GM19023 (cell line): ENCODE measurements around the gene SCRN1.
"Not testable (repeated sequence)": the region's sequence is repeated elsewhere in the genome, so short reads cannot be mapped to it uniquely, and the experiment has no call there.

Experiments
- ATAC-seq: cut with Tn5 transposase; IDR thresholded peaks from one replicate; pipeline ENCODE4 v1.9.1; 2021; ENCODE audit warnings: mild to moderate bottlenecking, moderate library complexity; ENCODE audit not compliant: unreplicated experiment

Gene SCRN1

GRCh38 chr7:29970158-29970557 lies 19.4 kb downstream of the SCRN1 start:
- no peak for ATAC-seq

DNA sequence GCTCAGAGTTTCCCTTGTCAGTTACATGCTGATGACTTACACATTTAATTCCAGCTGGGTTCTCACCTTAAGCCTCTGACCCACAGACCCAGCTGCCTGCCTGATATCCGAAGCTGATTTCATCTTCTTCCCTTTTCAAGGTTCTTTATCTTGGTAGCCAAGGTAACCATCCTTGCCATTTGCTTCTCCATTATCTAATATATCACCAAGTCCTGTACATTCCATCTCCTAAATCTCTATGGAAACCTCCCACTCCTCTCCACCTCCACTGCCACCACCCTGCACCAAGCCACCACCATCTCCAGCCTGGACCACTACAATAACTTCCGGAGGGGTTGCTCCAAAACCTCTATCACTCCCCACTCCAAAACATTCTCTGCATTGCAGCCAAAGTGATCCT lies 19.9 kb downstream of the SCRN1 start:
- ATAC-seq = no peak

DNA sequence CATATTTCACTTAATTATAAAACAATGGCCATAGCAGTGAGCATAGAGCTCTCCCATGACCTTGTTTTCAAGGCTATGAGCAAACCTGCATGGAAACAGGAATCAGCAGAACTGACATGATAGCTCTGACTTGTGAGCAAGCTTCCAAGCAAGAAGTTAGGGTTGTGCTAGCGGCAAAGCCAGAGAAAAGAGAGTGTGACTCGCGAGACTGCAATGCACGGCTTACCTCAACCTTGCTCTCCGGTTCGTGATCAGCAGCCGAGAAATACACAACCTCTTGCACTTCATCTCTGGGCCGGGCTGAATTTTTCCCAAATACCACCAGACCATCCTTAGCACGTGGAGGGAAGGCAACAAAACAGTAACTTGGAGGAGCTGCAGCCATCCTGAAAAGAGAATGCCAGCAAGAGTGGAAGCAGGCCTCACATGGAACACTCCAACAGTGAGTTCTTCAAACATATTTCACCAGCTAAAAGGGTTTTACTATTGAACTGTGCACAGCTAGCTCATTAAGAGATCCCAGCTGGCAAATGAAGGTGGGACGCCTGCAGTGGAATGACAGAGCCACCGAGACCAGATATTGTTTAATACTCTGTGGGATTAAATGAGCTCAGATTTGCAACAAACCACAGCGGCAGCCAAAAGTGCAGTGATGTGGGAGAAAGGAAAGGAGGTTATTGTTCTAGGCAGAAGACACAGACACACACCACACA lies 20.8 kb downstream of the SCRN1 start:
- ATAC-seq = no peak

DNA sequence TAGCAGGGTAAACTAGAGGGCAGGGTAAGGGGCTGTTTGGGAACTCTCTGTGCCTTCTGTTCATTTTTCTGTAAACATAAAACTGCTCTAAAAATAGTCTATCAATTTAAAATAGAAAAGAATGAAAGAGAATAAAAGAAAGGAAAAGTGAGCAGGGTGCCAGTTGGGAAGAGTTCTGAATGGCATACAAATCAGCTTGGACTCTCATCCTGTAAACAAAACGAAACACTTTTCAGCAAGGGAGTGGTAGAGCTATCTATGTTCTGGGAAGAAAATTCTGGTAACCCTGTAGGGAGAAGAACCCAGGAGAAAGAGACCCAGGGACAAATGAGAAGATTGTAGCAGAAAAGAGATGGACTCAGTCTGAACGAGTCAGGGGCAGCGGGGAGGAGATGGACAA lies 24.6 kb downstream of the SCRN1 start:
- no peak for ATAC-seq

DNA sequence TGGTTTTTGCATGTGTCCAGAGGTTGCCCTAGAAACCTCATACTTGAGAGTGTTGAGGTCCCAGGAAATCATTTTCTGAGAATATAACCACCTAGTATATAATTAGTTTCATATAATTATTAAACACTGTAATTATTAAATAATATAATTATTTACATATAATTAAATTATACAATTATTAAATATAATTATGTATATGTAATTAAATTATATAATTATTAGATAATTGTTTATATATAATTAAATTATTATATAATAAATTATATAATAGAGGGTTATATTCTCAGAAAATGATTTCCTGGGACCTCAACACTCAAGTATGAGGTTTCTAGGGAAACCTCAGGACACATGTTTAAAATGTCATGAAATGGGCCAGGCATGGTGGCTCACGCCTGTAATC lies 27.6 kb downstream of the SCRN1 start:
- no peak for ATAC-seq

DNA sequence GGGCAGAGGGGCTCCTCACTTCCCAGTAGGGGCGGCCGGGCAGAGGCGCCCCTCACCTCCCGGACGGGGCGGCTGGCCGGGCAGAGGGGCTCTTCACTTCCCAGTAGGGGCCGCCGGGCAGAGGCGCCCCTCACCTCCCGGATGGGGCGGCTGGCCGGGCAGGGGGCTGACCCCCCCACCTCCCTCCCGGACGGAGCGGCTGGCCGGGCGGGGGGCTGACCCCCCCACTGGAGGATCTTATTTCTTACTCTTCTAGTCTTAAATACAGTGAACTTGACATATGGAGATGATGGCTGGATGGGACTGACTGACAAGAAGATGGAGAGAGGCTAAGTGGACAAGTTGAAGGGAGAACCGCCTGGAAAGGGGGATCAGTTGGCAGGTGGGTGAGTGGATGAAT lies 28.0 kb downstream of the SCRN1 start:
- ATAC-seq = not testable (repeated sequence)

DNA sequence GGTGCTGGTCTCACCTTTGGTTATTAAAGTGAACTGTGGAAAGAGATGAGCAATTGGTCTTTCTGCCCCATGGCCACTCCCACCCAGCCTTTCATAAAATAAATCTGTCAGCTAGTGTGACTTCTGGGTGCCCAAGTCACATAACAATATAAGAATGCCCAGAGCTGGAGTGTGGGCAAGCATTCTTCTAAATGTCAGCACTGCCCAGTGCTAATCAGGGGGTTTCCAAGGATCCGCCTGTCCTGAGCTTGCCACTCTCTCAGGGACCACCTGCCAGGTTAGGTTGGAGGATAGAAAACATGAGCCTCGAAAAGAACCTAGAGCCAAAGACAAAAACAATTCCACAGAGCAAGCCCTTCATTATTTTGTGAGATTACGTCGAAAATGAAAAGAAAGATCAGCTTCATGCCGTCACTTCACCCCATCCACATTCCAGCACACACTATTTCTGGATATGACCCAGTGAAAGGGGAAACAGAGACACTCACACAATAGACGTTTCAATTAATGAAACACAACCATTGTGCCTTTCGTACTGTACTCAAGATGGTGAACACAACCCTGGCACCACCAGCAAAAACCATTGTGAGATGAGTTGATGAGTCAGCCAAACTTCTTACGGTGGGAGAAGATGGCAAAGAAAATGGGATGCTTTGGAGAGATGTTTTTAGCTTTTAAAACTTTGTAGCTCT lies 30.8 kb downstream of the SCRN1 start:
- no peak for ATAC-seq

- no peak for ATAC-seq
Observed at GRCh38 chr7:29957521-29958310, 31.9 kb downstream of the SCRN1 start.

DNA sequence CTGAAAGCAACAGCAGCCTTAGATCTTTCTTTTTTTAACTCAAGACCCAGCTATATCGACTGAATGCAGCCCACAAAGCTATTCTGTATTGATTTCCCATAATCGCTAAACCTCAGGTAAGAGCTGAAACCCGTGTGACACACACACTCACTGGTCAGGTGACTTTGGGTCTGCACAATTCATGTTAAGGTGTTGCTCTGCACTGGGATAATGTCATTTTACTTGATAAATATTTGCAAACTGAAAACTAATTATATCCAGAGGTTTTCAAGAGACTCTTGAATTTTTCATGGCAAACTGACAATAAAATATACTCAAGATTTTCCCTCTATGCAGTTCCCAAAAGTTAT lies 33.1 kb downstream of the SCRN1 start:
- ATAC-seq = no peak

DNA sequence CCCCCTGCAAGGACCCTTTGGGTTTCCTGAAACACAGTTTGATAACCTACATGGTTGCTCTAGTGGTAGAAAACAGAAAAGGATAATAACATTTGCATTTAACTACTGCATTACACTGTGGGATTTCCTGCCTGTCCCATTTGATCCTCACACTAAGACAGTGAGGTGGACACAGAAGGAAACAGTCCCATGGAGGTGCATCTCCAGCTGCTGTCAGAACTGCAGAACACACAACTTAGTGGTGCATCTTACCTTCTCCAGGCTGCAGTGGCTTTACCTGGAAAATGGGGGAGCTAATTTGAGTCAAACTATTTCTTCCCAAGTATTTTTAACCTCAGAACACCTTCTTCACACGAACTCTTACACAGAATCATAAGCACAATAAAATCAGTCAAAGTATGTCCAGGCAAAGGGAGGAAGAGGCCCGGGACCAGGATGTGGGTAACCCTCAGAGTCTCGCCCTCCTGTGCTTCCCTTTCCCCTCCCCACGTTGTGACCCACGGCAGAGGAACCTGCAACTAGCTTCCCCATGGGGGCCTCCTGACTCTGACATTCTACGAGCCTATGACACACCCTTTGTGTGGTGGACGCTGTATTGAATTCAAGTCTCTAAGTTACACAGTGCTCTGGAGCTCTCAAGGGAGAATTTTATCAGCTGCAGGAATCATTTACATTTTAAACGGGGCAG lies 33.7 kb downstream of the SCRN1 start:
- ATAC-seq = no peak

GRCh38 chr7:29955075-29955792 lies 34.4 kb downstream of the SCRN1 start:
- ATAC-seq = no peak

DNA sequence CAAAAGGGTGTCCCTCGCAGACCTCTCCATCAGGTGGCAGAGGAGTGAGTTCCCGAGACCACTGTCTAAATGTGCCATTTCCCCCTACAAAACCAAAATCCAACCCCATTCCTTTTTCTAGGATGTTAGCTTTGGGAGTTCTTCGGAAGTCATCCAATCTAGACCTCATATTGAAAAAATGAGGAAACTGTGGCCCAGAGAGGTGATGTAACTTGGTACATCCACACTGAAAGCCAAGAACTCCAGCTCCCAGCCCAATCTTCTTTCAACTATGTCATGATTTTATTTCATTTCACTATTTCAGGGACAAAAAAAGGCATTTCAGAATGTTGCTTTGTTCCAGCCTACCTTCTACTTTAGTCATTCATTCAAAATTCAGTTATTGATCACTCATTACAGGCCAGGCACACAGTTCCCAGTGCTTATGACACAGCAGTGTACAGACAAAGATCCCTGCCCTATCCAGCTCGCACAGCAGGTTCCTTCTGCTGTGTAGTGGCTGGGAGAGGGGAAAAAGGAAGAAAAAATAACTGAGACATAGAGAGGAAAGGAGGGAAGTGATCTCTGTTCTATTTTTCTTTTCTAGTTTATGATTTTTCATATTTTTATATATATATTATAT lies 35.8 kb downstream of the SCRN1 start:
- ATAC-seq = no peak

DNA sequence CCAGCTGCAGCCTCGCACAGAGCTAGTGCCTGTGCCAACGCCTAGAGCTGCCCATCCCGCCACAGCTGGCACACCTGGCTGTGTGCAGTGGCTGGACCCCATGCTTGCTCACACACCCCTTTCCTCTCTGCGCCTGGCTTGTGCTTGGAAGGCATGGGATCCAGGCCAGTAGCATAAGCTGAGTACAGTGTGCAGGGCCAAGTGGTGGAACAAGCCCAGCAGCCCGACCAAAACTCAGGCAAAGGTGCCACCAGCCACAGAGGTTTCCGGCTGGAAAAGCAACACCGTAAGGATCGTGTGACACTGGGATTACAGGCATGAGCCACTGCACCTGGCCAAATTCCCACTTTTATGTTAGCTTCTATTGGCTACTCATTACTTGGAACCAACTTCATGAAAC lies 38.4 kb downstream of the SCRN1 start:
- no peak for ATAC-seq

DNA sequence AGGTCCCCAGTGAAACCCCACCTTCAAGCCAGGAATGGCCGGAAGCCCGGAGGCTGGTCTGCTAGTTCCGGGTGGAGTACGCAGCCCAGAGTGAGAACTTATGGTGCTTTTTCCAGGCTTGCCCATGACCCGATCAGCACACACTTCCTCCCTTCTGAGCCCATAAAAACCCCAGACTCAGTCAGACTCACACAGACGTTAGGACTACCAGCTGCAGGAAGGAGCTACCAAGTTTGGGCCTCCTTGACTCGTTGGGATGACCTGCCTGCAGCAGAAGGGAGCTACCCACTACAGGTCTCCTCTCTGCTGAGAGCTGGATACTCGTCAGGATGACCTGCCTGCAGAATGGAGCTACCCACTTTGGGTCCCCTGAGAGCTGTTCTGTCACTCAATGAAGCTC lies 39.1 kb downstream of the SCRN1 start:
- no peak for ATAC-seq

GRCh38 chr7:29948587-29948986 lies 41.0 kb downstream of the SCRN1 start:
- no peak for ATAC-seq

- no peak for ATAC-seq
Observed at GRCh38 chr7:29946428-29947186, 43.0 kb downstream of the SCRN1 start.

- no peak for ATAC-seq
Observed at GRCh38 chr7:29945259-29945809, 44.3 kb downstream of the SCRN1 start.

DNA sequence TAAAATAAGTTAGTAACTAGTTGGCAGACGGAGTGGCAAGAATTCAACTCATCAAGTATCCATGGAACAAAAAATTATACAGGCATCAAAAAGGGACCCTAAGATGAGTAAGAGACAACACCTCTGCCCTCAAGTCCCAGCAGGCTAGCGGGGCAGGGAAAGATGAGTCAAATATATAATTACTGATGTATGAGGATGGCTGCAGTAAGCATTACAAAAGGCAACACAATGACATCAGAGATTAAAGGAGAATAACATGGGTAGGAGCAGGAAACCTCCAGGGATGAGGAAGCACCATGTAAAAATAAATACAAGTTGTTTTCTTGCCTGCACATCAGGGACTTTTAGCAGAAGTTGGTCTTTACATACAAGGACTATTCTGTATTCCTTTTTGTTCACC lies 49.4 kb downstream of the SCRN1 start:
- no peak for ATAC-seq

GRCh38 chr7:29937132-29937531 lies 52.5 kb downstream of the SCRN1 start:
- ATAC-seq = no peak
